MG63 (cell line): ENCODE results near the gene DHX15. TPM values are rescaled to one million over a fixed set of nuclear protein-coding genes. Genes with fewer than 3 reads are reported as not detected.
A peak's percentile ranks its signal among the peaks of the same experiment; 100 is the strongest.

Source experiments
- DNase-seq: peaks from one replicate; pipeline ENCODE4 v3.0.0-alpha.2; 2020
- H3K27me3 ChIP-seq: fragments of 250-450 bp; sonication (Bioruptor Pico); 2 replicates; pipeline ENCODE4 v1.5.1; 2020; ENCODE audit warnings: mild to moderate bottlenecking, moderate library complexity
- H3K36me3 ChIP-seq: fragments of 250-450 bp; sonication (Bioruptor Pico); 2 replicates; pipeline ENCODE4 v1.5.1; 2020; ENCODE audit warnings: mild to moderate bottlenecking, moderate library complexity
- H3K4me3 ChIP-seq: fragments of 250-450 bp; sonication (Bioruptor Pico); 2 replicates; pipeline ENCODE4 v1.5.1; 2020; ENCODE audit warnings: mild to moderate bottlenecking, moderate library complexity
- H3K9me3 ChIP-seq: fragments of 250-450 bp; sonication (Bioruptor Pico); 2 replicates; pipeline ENCODE4 v1.5.1; 2020; ENCODE audit warnings: mild to moderate bottlenecking, moderate library complexity
- total RNA-seq: library from RNA; depleted of rRNA; stranded (reverse); fragments of >200 nt; shearing (Covaris generic); gene quantifications from 2 replicates; pipeline ENCODE4 v1.2.3, GENCODE V29; 2014; ENCODE audit warnings: low replicate concordance

The DHX15 gene
- total RNA-seq, 1 experiment from 2014 or later = 197 TPM

GRCh38 chr4:24594887-24595286, 10.5 kb upstream of the DHX15 start:
- H3K9me3 ChIP-seq = no peaks in the 10 kb centered on the region
- no peaks in the 10 kb centered on the region for H3K27me3 ChIP-seq
- DNase-seq = no peak
- H3K4me3 ChIP-seq = no peak overlapping the region
- H3K36me3 ChIP-seq = no peaks in the 10 kb centered on the region

- Histone ChIP-seq H3K9me3 (no peaks in the 10 kb centered on the region), H3K36me3 (no peaks in the 10 kb centered on the region), H3K4me3 (no peak overlapping the region), H3K27me3 (no peaks in the 10 kb centered on the region)
- DNase-seq = no peak
Observed at GRCh38 chr4:24589448-24589847, 5.1 kb upstream of the DHX15 start.

- no peak for DNase-seq
- H3K4me3 ChIP-seq = no peak overlapping the region
- H3K27me3 ChIP-seq = no peaks in the 10 kb centered on the region
- H3K36me3 ChIP-seq = peaks cover 4% of the 10 kb centered on the region
- H3K9me3 ChIP-seq = no peaks in the 10 kb centered on the region
Observed at GRCh38 chr4:24588216-24588954, 4.0 kb upstream of the DHX15 start.

- H3K4me3 ChIP-seq = peak overlapping the region; percentile 96
- peaks cover 39% of the 10 kb centered on the region for H3K36me3 ChIP-seq
- H3K27me3 ChIP-seq = no peaks in the 10 kb centered on the region
- DNase-seq = peak; percentile 76
- H3K9me3 ChIP-seq = no peaks in the 10 kb centered on the region
Observed at GRCh38 chr4:24583451-24584210, 723 bp downstream of the DHX15 start.

GRCh38 chr4:24582235-24582832, 2.0 kb downstream of the DHX15 start:
- DNase-seq = no peak
- Histone ChIP-seq H3K27me3 (no peaks in the 10 kb centered on the region), H3K36me3 (peaks cover 41% of the 10 kb centered on the region), H3K9me3 (no peaks in the 10 kb centered on the region), H3K4me3 (peak overlapping the region; percentile 96)

GRCh38 chr4:24578364-24578763, 6.0 kb downstream of the DHX15 start:
- Histone ChIP-seq H3K9me3 (no peaks in the 10 kb centered on the region), H3K4me3 (no peak overlapping the region), H3K27me3 (no peaks in the 10 kb centered on the region), H3K36me3 (peaks cover 69% of the 10 kb centered on the region)
- no peak for DNase-seq

GRCh38 chr4:24576276-24576675, 8.1 kb downstream of the DHX15 start:
- no peaks in the 10 kb centered on the region for H3K27me3 ChIP-seq
- H3K9me3 ChIP-seq = no peaks in the 10 kb centered on the region
- DNase-seq = no peak
- no peak overlapping the region for H3K4me3 ChIP-seq
- peaks cover 77% of the 10 kb centered on the region for H3K36me3 ChIP-seq

GRCh38 chr4:24574236-24574635, 10.1 kb downstream of the DHX15 start:
- no peak overlapping the region for H3K4me3 ChIP-seq
- H3K36me3 ChIP-seq = peaks cover 74% of the 10 kb centered on the region
- DNase-seq = no peak
- no peaks in the 10 kb centered on the region for H3K9me3 ChIP-seq
- H3K27me3 ChIP-seq = no peaks in the 10 kb centered on the region

- H3K36me3 ChIP-seq = peaks cover 67% of the 10 kb centered on the region
Observed at GRCh38 chr4:24573582-24573981, 10.8 kb downstream of the DHX15 start.

GRCh38 chr4:24570574-24571236, 13.6 kb downstream of the DHX15 start:
- peaks cover 70% of the 10 kb centered on the region for H3K36me3 ChIP-seq
- DNase-seq = no peak
- H3K27me3 ChIP-seq = no peaks in the 10 kb centered on the region
- H3K4me3 ChIP-seq = no peak overlapping the region
- no peaks in the 10 kb centered on the region for H3K9me3 ChIP-seq

More at GRCh38 chr4:24573582-24573981, 10.8 kb downstream of the DHX15 start:
- no peak for DNase-seq
- Histone ChIP-seq H3K9me3 (no peaks in the 10 kb centered on the region), H3K4me3 (no peak overlapping the region), H3K27me3 (no peaks in the 10 kb centered on the region)

GRCh38 chr4:24570172-24570571, 14.2 kb downstream of the DHX15 start:
- no peaks in the 10 kb centered on the region for H3K9me3 ChIP-seq
- H3K27me3 ChIP-seq = no peaks in the 10 kb centered on the region
- no peak overlapping the region for H3K4me3 ChIP-seq
- peaks cover 70% of the 10 kb centered on the region for H3K36me3 ChIP-seq
- DNase-seq = no peak

GRCh38 chr4:24569662-24570061, 14.7 kb downstream of the DHX15 start:
- H3K36me3 ChIP-seq = peaks cover 68% of the 10 kb centered on the region
- no peak overlapping the region for H3K4me3 ChIP-seq
- no peaks in the 10 kb centered on the region for H3K27me3 ChIP-seq
- no peaks in the 10 kb centered on the region for H3K9me3 ChIP-seq
- no peak for DNase-seq

- no peak overlapping the region for H3K4me3 ChIP-seq
- H3K9me3 ChIP-seq = no peaks in the 10 kb centered on the region
- H3K27me3 ChIP-seq = no peaks in the 10 kb centered on the region
- no peak for DNase-seq
- H3K36me3 ChIP-seq = peaks cover 65% of the 10 kb centered on the region
Observed at GRCh38 chr4:24568425-24568824, 15.9 kb downstream of the DHX15 start.

- no peaks in the 10 kb centered on the region for H3K27me3 ChIP-seq
- DNase-seq = no peak
Observed at GRCh38 chr4:24565054-24565453, 19.3 kb downstream of the DHX15 start.

GRCh38 chr4:24564488-24564887, 19.9 kb downstream of the DHX15 start:
- no peak for DNase-seq
- H3K27me3 ChIP-seq = no peaks in the 10 kb centered on the region
- no peaks in the 10 kb centered on the region for H3K9me3 ChIP-seq
- peaks cover 46% of the 10 kb centered on the region for H3K36me3 ChIP-seq
- H3K4me3 ChIP-seq = no peak overlapping the region

More at GRCh38 chr4:24565054-24565453, 19.3 kb downstream of the DHX15 start:
- Histone ChIP-seq H3K9me3 (no peaks in the 10 kb centered on the region), H3K36me3 (peaks cover 50% of the 10 kb centered on the region), H3K4me3 (no peak overlapping the region)

GRCh38 chr4:24561438-24562139, 22.8 kb downstream of the DHX15 start:
- Histone ChIP-seq H3K9me3 (no peaks in the 10 kb centered on the region), H3K4me3 (no peak overlapping the region), H3K27me3 (no peaks in the 10 kb centered on the region), H3K36me3 (peaks cover 41% of the 10 kb centered on the region)
- DNase-seq = no peak
